SH-SY5Y (cell line): ENCODE results near the gene PATJ.
A peak's percentile ranks its signal among the peaks of the same experiment; 100 is the strongest.

Source experiments
- GATA2 ChIP-seq: IDR thresholded peaks from 2 replicates; pipeline ENCODE4 v1.6.1; 2011; ENCODE audit warnings: mild to moderate bottlenecking, low read depth, low read length
- GATA3 ChIP-seq: IDR thresholded peaks from 2 replicates; pipeline ENCODE4 v1.6.1; 2011; ENCODE audit warnings: low read depth, mild to moderate bottlenecking, low read length, moderate library complexity

PATJ gene

GRCh38 chr1:62012095-62012494 is 269.8 kb downstream of the PATJ start:
- TF ChIP-seq GATA3: peak; percentile 63; the same call in 1 of the 2 replicates
- TF ChIP-seq GATA2: no peak

- TF ChIP-seq GATA3: no peak
- no peak for TF ChIP-seq GATA2
Measured at GRCh38 chr1:62012836-62013235, 270.6 kb downstream of the PATJ start.

- TF ChIP-seq GATA3: no peak
- TF ChIP-seq GATA2: no peak
Measured at GRCh38 chr1:62013264-62013663, 271.0 kb downstream of the PATJ start.

- TF ChIP-seq GATA3 (no peak), GATA2 (no peak)
Measured at GRCh38 chr1:62022382-62022983, 280.2 kb downstream of the PATJ start.

- TF ChIP-seq GATA3: no peak
- no peak for TF ChIP-seq GATA2
Measured at GRCh38 chr1:62024690-62025089, 282.4 kb downstream of the PATJ start.

GRCh38 chr1:62025154-62025553 is 282.9 kb downstream of the PATJ start:
- TF ChIP-seq GATA3 (peak; percentile 71), GATA2 (peak; percentile 80)

GRCh38 chr1:62025892-62026291 is 283.6 kb downstream of the PATJ start:
- no peak for TF ChIP-seq GATA2
- no peak for TF ChIP-seq GATA3

- no peak for TF ChIP-seq GATA2
- TF ChIP-seq GATA3: no peak
Measured at GRCh38 chr1:62029704-62030103, 287.4 kb downstream of the PATJ start.

GRCh38 chr1:62034790-62035189 is 292.5 kb downstream of the PATJ start:
- TF ChIP-seq GATA2 (no peak), GATA3 (no peak)

GRCh38 chr1:62037274-62037673 is 295.0 kb downstream of the PATJ start:
- TF ChIP-seq GATA2 (no peak), GATA3 (no peak)

GRCh38 chr1:62038594-62039284 is 296.5 kb downstream of the PATJ start:
- no peak for TF ChIP-seq GATA2
- no peak for TF ChIP-seq GATA3

- TF ChIP-seq GATA2 (no peak), GATA3 (no peak)
Measured at GRCh38 chr1:62040450-62040849, 298.2 kb downstream of the PATJ start.

- TF ChIP-seq GATA3: no peak
- TF ChIP-seq GATA2: no peak
Measured at GRCh38 chr1:62040973-62041372, 298.7 kb downstream of the PATJ start.

- TF ChIP-seq GATA3 (no peak), GATA2 (no peak)
Measured at GRCh38 chr1:62043154-62043553, 300.9 kb downstream of the PATJ start.

- TF ChIP-seq GATA2 (no peak), GATA3 (no peak)
Measured at GRCh38 chr1:62045574-62045973, 303.3 kb downstream of the PATJ start.
